NCI-H1417 (cell line): ENCODE results near the gene NLGN1.
A peak's percentile ranks its signal among the peaks of the same experiment; 100 is the strongest.

Experiments used
- DNase-seq, 3 experiments: peaks; one replicate each; lab custom pipeline; 2025; lab: John Stamatoyannopoulos, UW

The NLGN1 gene

DNA sequence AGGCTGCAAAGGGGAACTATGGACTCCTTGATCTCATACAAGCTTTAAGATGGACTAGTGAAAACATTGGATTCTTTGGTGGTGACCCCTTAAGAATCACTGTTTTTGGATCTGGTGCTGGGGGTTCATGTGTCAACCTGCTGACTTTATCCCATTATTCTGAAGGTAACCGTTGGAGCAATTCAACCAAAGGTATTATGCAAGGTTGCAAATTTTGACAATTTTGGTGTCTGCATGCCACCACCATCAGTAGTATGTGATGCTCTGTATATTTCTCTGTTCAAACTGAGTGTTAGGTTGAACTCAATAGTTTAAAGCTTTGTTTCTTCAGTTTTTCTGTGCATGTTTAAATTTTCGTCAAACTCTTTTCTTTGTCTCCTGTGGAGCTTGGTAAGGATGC is 877.8 kb downstream of the NLGN1 start:
- DNase-seq, result no peak

DNA sequence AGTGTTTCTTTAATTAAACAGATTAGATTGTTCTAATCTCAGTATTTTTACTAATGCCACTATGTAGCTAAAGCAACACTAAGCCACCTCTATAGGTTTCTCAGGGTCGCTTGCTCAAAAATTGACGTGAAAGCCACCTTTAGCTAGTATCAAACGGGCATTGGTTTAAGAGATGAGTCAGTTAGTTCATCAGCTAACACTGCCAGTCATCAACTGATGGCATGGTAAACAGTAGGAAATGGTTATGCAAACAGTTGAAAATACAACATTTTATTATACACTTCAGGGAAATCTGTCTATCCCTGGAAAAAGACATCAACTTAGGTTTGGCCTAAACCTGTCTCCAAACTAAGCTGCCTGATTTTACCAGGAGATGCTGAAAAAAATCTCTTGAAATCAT is 879.3 kb downstream of the NLGN1 start:
- no peak for DNase-seq

DNA sequence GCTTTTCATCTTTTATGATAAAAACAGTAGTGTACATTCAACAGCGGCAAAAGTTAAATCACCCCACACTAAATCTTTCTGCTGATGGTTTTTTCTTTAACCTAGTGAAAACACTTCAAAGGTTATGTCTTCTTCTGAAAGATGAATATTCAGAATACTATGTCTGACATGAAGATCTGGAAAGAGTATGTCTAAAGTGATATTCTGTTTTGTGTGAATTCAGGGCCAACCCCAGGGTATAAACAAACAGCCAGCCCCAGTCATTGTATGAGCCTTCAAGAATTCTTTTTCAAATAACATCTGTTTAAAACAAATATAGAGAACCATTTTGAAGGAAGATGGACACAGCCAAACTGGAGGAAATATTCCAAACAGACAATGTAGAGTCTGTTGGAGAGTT is 880.5 kb downstream of the NLGN1 start:
- DNase-seq, result no peak

DNA sequence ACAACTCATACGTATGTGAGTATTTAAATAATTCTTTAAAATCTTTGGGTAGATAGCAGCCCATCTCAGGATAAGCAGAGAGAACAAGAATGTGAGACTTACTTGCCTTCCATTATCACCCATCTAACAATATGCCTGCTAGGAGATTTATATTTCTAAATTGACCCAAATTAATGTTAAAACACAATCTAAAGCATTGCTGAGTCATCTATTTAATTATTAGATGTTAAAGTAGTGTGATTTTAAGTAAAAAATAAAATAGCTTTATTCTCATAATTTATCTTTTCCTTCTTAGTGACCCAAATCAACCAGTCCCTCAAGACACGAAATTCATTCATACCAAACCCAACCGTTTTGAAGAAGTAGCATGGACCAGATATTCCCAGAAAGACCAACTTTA is 882.6 kb downstream of the NLGN1 start:
- DNase-seq, result no peak

DNA sequence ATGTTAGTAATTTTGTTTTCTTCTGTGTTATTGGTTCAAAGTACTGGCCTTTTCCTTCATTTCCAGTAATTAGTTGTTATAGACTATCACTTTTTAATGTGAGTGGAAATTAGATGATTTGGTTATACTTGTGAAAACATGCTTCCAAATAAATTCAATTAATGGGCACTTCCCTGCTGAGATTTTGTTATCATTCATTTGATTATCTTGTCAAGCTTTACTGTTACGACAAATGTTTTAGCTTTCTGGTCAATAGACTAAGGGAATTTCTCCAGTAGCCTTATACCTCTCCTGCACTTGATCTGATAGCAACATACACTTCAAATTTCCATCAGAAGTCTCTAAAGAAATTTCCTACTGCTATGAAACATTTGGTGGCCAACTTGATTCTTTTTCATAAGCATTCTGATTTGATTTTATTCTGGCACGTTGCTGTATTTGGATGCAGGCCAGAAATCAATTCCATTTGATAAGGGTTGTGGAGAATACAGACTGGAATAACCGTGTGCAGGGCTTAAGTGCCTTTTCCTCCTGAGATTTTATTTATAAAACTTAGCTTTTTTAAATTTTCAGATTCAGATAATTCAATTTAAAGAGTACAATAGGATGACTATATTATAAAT is 887.8 kb downstream of the NLGN1 start:
- DNase-seq, result no peak

DNA sequence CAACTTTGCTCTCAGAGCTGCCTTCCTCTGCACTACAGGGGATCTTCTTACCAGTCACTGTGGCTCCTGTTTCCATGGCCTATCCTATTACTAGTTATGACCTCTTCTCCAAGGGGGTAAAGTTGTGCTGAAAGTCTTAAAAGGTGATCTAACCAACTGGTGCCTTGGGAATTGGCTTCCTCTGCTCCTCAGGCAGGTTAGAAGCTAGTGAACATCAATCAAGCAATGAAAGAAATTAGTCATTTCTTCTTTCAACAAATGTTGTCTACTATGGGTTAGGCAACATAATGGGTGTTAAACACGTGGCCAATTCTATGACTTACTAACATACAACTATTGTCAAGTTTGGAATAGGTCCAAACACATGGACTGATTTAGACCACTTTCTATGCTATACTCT is 890.2 kb downstream of the NLGN1 start:
- no peak for DNase-seq

DNA sequence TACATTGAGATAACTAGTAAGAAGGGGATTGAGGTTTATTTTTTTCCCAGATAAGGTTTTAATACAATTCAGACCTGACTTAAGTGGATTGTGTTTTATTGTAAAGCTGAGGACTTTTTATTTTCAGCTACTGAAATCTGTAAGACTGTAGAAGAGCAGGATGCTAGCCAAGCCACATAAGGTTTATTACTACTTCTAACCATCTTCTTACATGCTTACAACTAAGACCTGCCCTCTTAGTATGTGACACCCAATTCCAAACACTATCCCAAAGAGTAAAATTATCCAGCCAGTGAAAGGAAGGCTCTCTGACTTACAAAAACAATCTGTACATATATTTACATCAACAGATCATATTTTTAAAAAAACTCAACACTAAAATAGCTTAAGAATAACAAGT is 897.1 kb downstream of the NLGN1 start:
- DNase-seq, result no peak

DNA sequence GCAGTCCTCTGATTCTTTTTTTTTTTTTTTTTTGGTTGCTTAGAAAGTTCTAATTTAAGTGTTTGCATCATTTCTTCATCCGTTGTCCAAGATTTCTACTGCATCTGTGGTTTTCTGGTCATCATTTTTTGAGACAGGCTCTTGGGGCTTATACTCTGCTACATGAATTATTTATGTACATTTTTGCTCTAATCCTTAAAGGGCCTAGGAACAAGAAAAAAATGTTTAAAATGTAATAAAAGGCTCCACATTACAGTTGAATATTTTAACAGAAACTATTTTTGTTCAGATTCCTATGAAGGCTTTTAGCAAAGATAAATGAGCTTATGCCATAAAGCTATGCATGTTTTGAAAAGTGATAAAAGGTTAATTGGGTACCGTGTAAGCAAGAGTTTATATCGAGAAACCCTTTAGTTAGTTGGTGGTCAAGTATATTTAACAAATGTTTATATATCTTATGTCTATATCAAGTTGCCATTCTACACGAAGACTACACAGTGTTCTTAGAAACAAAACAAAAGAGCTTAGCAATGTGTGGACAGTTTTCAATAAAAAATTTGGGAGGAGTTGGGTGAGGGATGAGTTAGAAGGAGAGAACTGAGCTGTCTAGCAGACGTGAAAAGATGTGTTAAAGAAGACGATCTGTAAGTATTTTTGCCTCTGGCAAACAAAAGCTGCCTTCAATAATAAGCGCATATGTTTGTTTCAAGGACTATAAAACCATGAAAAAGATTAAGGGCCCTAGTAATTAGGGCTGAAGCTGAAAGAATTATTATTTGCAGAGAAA is 898.0 kb downstream of the NLGN1 start:
- no peak for DNase-seq

DNA sequence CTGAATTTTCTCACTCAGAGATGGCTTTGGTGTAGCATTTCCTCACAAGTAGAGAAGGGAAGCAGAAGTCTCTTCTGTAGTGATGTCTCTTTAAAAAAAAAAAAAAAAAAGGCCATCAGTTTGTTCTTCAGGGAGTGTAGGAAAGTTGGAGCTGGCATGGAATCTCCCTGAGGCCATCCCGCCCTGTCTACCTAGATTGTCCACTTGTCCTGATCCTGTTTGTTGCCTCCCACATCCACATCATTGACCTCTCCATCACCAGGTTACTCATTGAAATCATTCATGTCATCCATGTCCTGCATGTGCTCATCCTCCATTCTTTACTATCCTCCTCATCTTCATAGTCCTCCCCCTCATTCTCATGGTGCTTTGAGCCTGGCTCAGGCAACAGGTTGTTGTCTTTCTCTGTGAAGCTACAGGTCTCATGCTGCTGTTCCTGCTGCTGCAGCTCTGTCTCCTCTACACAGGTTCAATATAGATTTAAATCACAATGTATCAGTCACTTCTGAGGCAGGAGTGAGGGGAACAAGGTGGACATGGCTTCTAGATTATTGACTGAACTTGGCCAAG is 905.3 kb downstream of the NLGN1 start:
- no peak for DNase-seq

DNA sequence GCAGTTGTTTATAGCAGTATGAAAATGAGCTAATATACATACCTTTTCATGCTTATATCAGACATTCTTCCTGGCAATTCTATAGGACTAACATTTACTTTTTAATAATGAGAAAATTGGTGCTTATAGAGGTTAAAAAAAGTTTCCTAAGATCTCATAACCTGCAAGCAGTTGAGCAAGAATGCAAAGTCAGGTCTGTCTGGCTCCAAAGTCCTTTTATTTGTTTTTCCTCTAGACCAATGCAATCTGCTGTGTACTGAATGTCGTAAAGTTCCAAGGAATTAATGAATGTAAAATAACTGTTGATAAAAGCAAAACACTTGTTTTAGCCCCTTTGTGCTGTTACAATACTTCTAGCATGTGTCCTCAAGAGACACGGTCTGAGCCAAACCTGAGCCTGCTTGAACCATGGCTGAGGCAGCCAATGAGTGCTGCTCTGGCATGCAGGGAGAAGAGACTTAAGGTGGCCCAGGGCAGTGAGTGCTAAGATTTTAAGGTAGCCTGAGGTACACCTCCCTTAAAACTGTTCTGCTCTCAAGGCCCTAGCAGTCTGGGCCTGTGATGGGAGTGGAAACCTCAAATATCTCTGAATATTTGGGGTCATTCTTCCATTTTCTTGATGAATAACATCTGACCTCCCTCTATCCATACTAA is 906.5 kb downstream of the NLGN1 start:
- DNase-seq, result no peak

DNA sequence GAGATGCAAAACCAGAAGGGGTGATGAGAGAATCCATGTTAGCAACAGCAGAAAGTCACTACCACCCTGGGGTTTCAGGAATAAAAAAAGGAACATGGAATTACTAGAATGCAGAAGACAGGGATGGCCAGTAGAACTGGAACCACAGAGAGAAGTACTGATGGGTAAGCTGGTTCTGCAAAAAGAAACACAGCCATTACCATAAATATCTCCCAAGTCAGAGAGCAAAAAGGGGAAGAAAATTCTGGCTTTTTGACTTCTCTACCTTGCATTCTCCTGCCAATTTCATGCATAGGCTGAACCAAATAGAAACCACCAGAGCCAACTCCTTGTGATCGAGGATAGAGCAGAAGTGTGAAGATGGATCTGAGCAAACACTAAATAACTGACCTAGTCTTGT is 911.2 kb downstream of the NLGN1 start:
- no peak for DNase-seq

DNA sequence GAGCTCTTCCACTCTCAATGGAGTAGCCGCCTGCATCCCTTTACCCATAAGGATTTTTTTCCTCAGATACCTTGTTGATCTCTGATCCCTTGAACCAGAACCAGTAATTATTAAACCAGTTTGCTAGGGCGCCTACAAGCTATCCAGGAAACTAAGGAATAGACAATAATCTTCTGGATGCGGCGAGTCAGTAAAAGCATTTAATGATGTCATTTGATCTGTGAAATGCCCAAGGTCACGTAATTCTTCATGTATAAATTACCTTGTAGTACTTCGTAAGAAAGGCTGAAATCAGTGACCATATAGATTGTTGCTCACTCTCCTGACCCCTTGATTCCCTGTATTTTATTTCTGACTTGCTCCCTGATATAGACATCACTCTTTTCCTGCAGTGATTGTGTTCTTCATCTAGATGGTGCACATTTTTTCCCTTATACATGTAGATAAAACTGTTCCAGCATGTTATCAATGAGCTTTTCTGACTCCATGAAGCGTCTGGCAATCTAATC is 913.0 kb downstream of the NLGN1 start:
- DNase-seq, result no peak

DNA sequence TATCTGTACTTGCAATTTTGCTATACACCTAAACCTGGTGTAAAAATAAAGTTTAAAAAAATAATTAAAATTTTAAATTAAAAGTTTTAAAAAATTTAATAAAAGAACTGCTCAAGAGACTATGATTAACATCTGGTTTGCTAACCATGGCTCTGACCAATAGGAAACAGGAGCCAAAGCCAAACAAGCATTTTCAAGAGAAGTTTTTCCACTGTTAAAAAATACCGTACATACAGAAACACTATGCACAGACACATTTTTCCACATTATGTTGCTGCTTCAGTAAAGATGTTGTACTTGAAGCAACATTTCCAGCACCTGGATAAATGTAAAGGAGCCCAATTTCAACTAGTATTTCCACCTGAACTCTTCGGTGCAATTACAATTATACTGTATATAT is 917.7 kb downstream of the NLGN1 start:
- DNase-seq, result no peak

DNA sequence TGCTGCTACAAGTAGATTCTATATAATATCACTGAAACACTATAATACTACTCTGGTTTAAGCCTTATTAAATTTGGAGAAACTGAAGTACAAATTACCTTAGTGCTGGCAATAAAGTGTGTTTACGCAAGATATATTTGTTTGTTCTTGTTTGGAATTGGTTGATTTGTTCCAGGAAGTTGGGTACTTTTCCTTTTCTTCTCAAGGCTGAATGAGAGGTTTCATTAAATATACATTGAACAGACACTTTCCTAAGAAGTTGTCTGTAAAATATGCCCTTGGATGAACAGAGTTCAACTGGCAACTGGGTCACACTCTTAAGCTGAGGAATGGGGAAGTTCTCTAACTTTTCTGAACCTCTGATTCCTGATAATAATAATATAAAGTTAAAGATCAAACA is 919.5 kb downstream of the NLGN1 start:
- no peak for DNase-seq

DNA sequence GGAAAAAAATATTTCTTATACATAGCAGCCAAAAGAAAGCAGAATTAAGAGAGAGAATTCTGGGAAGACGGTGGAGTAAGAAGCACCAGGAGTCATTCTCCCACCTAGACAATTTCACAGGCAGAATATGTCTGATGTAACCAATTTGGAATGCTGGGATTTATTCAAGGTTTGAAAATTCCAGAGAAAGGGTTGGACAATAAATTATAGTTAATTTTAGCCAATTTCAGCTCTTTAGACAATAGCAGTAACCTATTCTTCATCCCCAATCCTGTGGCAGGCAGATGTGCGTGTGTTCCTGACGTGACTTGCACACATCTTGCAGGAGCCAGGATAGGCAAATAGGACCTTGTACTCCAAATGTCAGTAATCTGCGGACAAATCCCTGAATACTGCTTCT is 920.6 kb downstream of the NLGN1 start:
- DNase-seq, result no peak

DNA sequence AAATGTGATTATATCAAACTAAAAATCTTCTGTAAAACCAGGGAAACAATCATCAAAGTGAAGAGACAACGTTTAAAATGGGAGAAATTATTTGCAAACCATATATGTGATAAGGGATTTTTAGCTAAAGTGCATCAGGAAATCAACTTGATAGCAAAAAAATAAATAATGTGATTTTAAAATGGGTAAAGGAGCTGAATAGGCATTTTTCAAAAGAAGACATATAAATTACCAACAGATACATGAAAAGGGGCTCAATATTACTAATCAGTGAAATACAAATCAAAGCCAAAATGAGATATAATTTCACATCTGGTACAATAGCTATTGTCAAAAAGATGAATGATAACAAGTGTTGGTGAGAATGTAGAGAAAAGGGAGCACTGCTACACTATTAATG is 924.0 kb downstream of the NLGN1 start:
- DNase-seq, result no peak

DNA sequence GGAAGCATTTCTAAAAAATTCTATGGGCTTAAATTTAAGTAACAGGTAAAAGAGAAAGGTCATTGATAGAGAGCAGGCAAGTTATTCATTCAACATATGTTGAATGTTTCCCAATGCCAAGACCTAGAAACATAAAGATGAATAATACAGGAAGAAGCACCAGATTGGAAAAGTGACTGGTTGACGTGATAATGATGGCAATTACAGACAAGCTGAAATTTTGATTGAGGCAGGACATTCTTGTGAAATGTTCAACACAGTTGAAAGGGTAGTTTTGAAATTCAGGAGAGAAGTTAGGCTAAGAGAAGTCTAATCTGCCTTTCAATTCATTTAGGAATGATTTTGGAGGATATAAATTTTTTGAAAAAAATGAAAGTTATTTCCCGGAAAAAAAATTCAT is 925.2 kb downstream of the NLGN1 start:
- DNase-seq, result peak in 1 of 3 experiments; percentile 32

DNA sequence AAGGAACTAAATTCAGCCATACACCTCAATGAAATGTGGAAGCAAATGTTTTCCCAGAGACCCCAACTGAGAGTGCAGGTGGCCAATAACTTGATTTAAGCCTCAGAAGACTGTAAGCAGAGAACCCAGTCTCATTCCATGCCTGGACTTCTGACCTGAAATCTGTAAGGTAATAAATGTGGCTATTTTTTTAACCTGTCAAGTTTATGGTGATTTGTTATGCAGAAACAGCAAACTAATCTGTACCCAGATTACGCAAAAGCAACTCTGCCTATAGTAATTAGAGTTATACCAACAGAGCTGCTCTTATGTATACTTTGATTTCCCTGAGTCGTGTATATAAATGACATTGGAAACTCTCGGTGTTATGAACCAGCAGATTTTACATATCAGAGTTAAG is 927.6 kb downstream of the NLGN1 start:
- no peak for DNase-seq

DNA sequence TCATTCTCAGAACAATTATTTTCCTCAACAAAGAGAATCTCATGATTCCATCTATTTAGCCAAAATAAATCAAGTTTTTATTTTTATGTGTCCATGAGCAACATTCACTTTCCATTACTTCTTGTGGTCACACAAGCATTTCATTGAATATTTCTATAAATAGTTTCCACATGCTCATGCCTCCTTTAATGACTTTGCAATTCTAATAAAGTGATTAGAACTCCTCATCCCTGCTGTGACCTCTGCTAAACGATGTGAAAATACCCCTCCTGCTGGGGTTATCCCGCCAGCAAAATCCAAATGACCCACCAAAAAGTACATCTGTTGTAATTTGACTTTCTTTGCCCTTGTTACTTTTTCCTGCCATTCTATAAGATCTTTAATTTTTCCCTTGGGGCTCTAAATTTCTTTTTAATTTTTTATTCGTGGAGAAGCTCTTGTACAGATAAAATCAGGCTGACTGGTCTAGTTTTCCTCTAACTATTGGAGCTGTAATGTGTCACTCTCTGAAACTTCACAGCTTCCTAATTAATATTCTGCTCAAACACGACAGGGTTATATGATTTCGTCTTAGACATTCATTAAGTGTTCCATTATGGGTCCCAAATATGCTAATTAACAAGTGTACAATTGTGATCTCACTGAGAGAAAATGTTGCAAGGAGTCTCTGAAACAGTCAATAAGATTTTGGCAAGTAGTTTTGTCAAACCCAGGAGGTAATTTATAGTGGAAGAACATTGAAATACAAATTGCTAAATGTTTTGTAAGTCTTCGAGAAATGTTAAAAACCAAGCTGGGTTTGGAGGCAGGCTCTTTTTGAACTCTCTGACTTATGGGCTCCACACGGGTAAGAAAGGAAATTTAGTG is 928.5 kb downstream of the NLGN1 start:
- DNase-seq, result no peak

DNA sequence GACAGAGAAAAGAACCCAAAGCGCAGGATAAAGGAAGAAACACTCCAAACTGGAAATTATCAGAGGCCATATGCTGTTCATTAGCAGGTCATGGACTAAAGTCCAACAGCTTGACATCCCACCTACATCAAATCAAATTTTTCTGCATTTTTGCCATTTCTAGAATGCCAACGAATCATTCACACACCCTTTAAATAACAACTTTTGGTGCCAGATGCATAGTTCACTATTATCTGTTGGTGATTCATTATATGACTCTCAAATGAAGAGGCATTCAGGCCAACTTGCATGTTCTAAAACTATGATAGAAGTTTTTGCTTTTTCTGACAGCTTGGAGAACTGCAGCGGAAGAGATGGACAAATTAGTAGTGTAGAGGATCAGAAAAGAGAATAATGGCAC is 931.8 kb downstream of the NLGN1 start:
- DNase-seq, result no peak

DNA sequence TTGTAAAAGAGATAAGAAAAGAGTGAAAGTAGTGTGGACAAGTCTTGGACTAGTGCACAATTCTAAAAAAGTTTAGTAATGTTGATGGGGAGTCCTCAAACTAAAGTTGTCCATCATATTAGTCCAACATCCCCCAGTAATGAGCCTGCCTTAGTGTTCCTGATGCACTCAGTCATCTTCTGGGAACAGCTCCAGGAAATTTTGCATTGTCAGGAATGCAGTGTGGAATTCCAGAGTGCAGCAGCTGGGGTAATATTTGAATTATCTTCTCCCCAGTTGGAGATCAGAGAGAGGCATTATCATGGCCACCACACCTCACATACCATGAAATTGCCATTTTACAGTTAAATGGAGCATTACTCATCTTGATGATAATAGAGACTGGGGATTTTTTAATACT is 932.8 kb downstream of the NLGN1 start:
- DNase-seq, result no peak
